Epidermal melanocyte (primary cell): ENCODE measurements around the gene ATXN7.

ENCODE experiments used
- DNase-seq: peaks from one replicate; pipeline ENCODE4 v3.0.0; 2011; ENCODE audit warnings: low spot score; ENCODE audit not compliant: insufficient read length

Gene ATXN7

GRCh38 chr3:64048631-64049061 is 185.0 kb downstream of the ATXN7 start:
- no peak for DNase-seq

GRCh38 chr3:64049136-64049535 is 185.5 kb downstream of the ATXN7 start:
- DNase-seq = no peak

- DNase-seq = no peak
These were observed 186.2 kb downstream of the ATXN7 start for GRCh38 chr3:64049832-64050231.
